Testis (tissue), 3 donors: ENCODE measurements around the gene THRSP. TPM values are rescaled to one million over a fixed set of nuclear protein-coding genes. Genes with fewer than 3 reads are reported as not detected.
"Not testable (repeated sequence)": the region's sequence is repeated elsewhere in the genome, so short reads cannot be mapped to it uniquely, and the experiment has no call there.

ENCODE experiments used
- DNase-seq: peaks from one replicate; pipeline ENCODE4 v3.0.0-alpha.2; 2019
- H3K27ac ChIP-seq, 2 donors: fragments of 200-600 bp; sonication (generic); one replicate each; pipeline ENCODE4 v1.5.1; 2019
- H3K27me3 ChIP-seq: fragments of 200-600 bp; sonication (generic); one replicate; pipeline ENCODE4 v1.5.1; 2019
- H3K36me3 ChIP-seq: fragments of 200-600 bp; sonication (generic); one replicate; pipeline ENCODE4 v1.5.1; 2017; ENCODE audit warnings: low read depth; ENCODE audit errors: missing control alignments
- H3K4me1 ChIP-seq: fragments of 200-600 bp; sonication (generic); one replicate; pipeline ENCODE4 v1.5.1; 2019
- H3K4me3 ChIP-seq, 2 donors: fragments of 200-600 bp; sonication (generic); one replicate each; pipeline ENCODE4 v1.5.1; 2017 to 2019
- H3K9me3 ChIP-seq: fragments of 200-600 bp; sonication (generic); one replicate; pipeline ENCODE4 v1.5.1; 2017
- POLR2A ChIP-seq: fragments of 450-650 bp; IDR thresholded peaks from one replicate; pipeline ENCODE4 v1.6.1; 2017; ENCODE audit warnings: antibody characterized with exemption, mild to moderate bottlenecking, moderate library complexity
- WGBS, 2 donors: methylation state at CpG; one replicate each; pipeline ENCODE4 v1.1.5; 2018; 5-methylcytosine and 5-hydroxymethylcytosine counted together
- intact Hi-C: fragments of 100-400 bp; cut with DNase I; formaldehyde crosslinking; loops from one replicate; pipeline ENCODE4 v1.15.1; 2023; ENCODE audit warnings: low total_unique reads
- polyA plus RNA-seq: library from polyadenylated mRNA; stranded (reverse); fragments of 350-450 nt; fragmentation: Illumina TruSeq; extraction: RNeasy Lipid Tissue Mini Kit (QIAGEN cat#74804); gene quantifications from one replicate; pipeline ENCODE4 v1.2.3, GENCODE V29; 2014; ENCODE audit warnings: low read depth, low replicate concordance; ENCODE audit not compliant: insufficient read depth
- total RNA-seq, 2 donors: library from RNA; depleted of rRNA; stranded (reverse); fragments of >200 nt; gene quantifications; one replicate each; pipeline ENCODE4 v1.2.3, GENCODE V29; 2016
- TF ChIP-seq, protein P1 (sequence below), 3 experiments: fragments of 450-650 bp in 2 of 3; fragments of 200-600 bp in 1 of 3; sonication (generic) in 1 of 3; IDR thresholded peaks; one replicate each; pipeline ENCODE4 v1.5.1; 2016 to 2019; ENCODE audit warnings: antibody characterized with exemption in 3 of 3, mild to moderate bottlenecking in 2 of 3, moderate library complexity in 1 of 3

Gene THRSP
- total and polyA plus RNA-seq, 3 donors from 2014 or later = 0.31 to 0.37 TPM; not detected in 1

DNA sequence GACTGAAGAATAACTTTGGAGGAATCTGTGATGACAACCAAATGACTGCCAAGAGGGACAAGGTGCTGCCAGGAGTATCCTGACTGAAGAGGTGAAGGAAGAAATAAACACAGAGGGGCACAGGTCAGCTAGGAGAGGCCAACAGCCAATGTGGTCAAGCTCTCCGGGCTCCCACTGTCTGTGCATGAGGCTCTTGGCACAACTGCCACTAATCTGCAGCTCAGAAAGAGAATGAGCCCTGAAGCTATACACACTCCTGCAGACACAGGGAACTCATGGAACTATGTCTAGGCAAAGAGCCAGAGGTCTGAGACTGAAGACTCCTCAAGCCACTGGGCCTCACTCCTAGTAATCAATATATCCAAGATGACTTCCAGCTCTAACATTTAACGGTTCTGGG lies 7.0 kb downstream of the THRSP start:
- H3K27me3 ChIP-seq = no peaks in the 10 kb centered on the region
- TF ChIP-seq, protein P1, sequence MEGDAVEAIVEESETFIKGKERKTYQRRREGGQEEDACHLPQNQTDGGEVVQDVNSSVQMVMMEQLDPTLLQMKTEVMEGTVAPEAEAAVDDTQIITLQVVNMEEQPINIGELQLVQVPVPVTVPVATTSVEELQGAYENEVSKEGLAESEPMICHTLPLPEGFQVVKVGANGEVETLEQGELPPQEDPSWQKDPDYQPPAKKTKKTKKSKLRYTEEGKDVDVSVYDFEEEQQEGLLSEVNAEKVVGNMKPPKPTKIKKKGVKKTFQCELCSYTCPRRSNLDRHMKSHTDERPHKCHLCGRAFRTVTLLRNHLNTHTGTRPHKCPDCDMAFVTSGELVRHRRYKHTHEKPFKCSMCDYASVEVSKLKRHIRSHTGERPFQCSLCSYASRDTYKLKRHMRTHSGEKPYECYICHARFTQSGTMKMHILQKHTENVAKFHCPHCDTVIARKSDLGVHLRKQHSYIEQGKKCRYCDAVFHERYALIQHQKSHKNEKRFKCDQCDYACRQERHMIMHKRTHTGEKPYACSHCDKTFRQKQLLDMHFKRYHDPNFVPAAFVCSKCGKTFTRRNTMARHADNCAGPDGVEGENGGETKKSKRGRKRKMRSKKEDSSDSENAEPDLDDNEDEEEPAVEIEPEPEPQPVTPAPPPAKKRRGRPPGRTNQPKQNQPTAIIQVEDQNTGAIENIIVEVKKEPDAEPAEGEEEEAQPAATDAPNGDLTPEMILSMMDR (IDR thresholded peaks at IDR 0.05) = no peak
- TF ChIP-seq POLR2A = no peak
- no peak overlapping the region for H3K4me3 ChIP-seq
- H3K4me1 ChIP-seq = no peaks in the 10 kb centered on the region
- no peak for DNase-seq
- no peaks in the 10 kb centered on the region for H3K9me3 ChIP-seq
- intact Hi-C loops = no loop called here
- H3K36me3 ChIP-seq = no peaks in the 10 kb centered on the region
- no peak overlapping the region for H3K27ac ChIP-seq
- 59 to 75% methylated on average over 2 of the region's 2 CpGs for WGBS, 2 donors

DNA sequence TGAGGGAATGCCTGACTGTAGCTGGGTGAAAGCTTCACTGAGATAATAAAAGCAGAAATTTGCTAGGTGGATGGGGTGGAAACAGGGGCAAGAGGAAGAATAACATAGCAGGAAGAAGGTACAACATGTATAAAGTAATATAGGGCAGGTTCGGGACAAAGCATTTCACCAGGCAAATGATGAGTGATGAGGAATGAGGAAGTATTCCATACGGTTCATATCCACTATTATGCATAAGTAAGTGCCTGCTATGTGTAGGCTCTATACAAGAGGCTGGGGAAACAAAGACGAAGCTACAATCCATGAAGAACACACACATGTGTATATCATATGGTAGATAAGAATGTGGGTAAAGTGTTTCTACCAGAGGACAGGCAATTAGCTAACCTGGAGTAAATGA lies 8.1 kb downstream of the THRSP start:
- no peaks in the 10 kb centered on the region for H3K36me3 ChIP-seq
- no peak for DNase-seq
- H3K27ac ChIP-seq = no peak overlapping the region
- intact Hi-C loops = no loop called here
- no peaks in the 10 kb centered on the region for H3K27me3 ChIP-seq
- TF ChIP-seq, protein P1 (IDR thresholded peaks at IDR 0.05) = no peak
- no peak for TF ChIP-seq POLR2A
- H3K4me3 ChIP-seq = no peak overlapping the region
- WGBS, 2 donors = 82 to 85% methylated on average over 3 of the region's 3 CpGs
- no peaks in the 10 kb centered on the region for H3K9me3 ChIP-seq
- H3K4me1 ChIP-seq = no peaks in the 10 kb centered on the region

GRCh38 chr11:78072455-78072854 lies 8.8 kb downstream of the THRSP start:
- intact Hi-C loops = no loop called here
- H3K27me3 ChIP-seq = no peaks in the 10 kb centered on the region
- H3K36me3 ChIP-seq = no peaks in the 10 kb centered on the region
- TF ChIP-seq, protein P1 (IDR thresholded peaks at IDR 0.05) = no peak
- no peak for TF ChIP-seq POLR2A
- peaks cover 3% of the 10 kb centered on the region for H3K4me1 ChIP-seq
- no peak for DNase-seq
- H3K9me3 ChIP-seq = no peaks in the 10 kb centered on the region
- 95 to 96% methylated on average over 4 of the region's 4 CpGs for WGBS, 2 donors
- H3K4me3 ChIP-seq = no peak overlapping the region
- H3K27ac ChIP-seq = no peak overlapping the region

DNA sequence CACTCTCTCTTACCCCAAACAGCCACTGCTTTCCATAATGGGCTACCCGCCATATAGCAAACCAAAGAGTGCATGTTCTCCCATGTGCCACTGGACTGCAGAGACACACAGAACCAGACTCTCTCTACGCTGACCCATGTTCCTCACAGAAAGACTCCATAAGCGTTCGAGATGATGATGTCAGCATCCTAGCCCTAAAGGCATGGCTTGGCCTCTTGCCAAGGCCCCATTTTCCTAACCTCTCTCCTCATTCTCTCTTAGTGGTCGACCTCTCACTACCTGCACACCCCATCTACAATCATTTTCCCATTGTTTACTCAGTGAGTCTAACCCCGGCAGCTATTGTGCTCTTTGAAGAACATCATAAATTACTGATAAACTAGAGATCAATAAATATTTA lies 11.1 kb downstream of the THRSP start:
- Histone ChIP-seq H3K27me3 (no peaks in the 10 kb centered on the region), H3K4me1 (peaks cover 15% of the 10 kb centered on the region), H3K36me3 (no peaks in the 10 kb centered on the region), H3K4me3 (no peak overlapping the region), H3K27ac (no peak overlapping the region), H3K9me3 (no peaks in the 10 kb centered on the region)
- intact Hi-C loops = no loop called here
- no peak for DNase-seq
- TF ChIP-seq, protein P1 (IDR thresholded peaks at IDR 0.05) = no peak
- no peak for TF ChIP-seq POLR2A
- 89 to 90% methylated on average over 6 of the region's 6 CpGs for WGBS, 2 donors

- peaks cover 15% of the 10 kb centered on the region for H3K4me1 ChIP-seq
Measured at GRCh38 chr11:78076733-78077403, 13.2 kb downstream of the THRSP start.

GRCh38 chr11:78077592-78077991 lies 13.9 kb downstream of the THRSP start:
- H3K9me3 ChIP-seq, H3K36me3 ChIP-seq, H3K27me3 ChIP-seq, H3K27ac ChIP-seq, H3K4me3 ChIP-seq, intact Hi-C loops, DNase-seq: not testable (repeated sequence)
- H3K4me1 ChIP-seq = peaks cover 15% of the 10 kb centered on the region
- WGBS, 2 donors = 76 to 82% methylated on average over 4 of the region's 4 CpGs

More at GRCh38 chr11:78076733-78077403, 13.2 kb downstream of the THRSP start:
- WGBS, 2 donors = 83 to 85% methylated on average over 6 of the region's 6 CpGs
- intact Hi-C loops = no loop called here
- no peak overlapping the region for H3K4me3 ChIP-seq
- no peaks in the 10 kb centered on the region for H3K9me3 ChIP-seq
- TF ChIP-seq POLR2A = no peak
- TF ChIP-seq, protein P1 (IDR thresholded peaks at IDR 0.05) = no peak
- no peaks in the 10 kb centered on the region for H3K36me3 ChIP-seq
- no peak for DNase-seq
- no peaks in the 10 kb centered on the region for H3K27me3 ChIP-seq
- H3K27ac ChIP-seq = no peak overlapping the region
